ENCODE data around the gene HPS4.
"Not testable (repeated sequence)": the region's sequence is repeated elsewhere in the genome, so short reads cannot be mapped to it uniquely, and the experiment has no call there.

The HPS4 gene

GRCh38 chr22:26443901-26444690 is 39.5 kb downstream of the HPS4 start:
- Histone ChIP-seq H3K4me2 (ENCODE audit: low read length) (no peak overlapping the region), H2BK120ac (ENCODE audit: low read depth, low read length) (no peak overlapping the region), H2BK5ac (ENCODE audit: low read length) (no peak overlapping the region), H4K5ac (ENCODE audit: low read length) (no peak overlapping the region), H3K27me3 (ENCODE audit: insufficient read depth, low read length, poor library complexity) (no peaks in the 10 kb centered on the region), H3K27ac (ENCODE audit: low read depth, low read length) (no peak overlapping the region), H2BK15ac (replicated peaks; ENCODE audit: low read depth) (no peak overlapping the region), H3K23ac (ENCODE audit: low read length) (no peak overlapping the region), H2AK5ac (ENCODE audit: low read length) (no peak overlapping the region), H3K9ac (ENCODE audit: low read length) (no peak overlapping the region), H3K79me1 (ENCODE audit: low read length) (no peaks in the 10 kb centered on the region), H3K18ac (ENCODE audit: low read length) (no peak overlapping the region), H3K4me1 (ENCODE audit: control insufficient read depth, low read depth, low read length) (no peaks in the 10 kb centered on the region), H3K36me3 (ENCODE audit: control insufficient read depth, insufficient read depth, low read length) (no peaks in the 10 kb centered on the region), H4K8ac (ENCODE audit: low read depth, low read length) (no peak overlapping the region), H3K56ac (ENCODE audit: low read length) (no peak overlapping the region), H3K79me2 (ENCODE audit: control insufficient read depth, insufficient read depth, low read length) (no peaks in the 10 kb centered on the region), H3K4me3 (ENCODE audit: low read length) (no peak overlapping the region), H3K4ac (ENCODE audit: low read depth, low read length) (no peak overlapping the region)
- no CpG with 5 or more reads among the region's 16 CpGs for WGBS (ENCODE audit: extremely low coverage, insufficient coverage, low lambda C conversion rate)
- no peak for DNase-seq

- Histone ChIP-seq H4K5ac (ENCODE audit: low read length) (no peak overlapping the region), H3K4ac (ENCODE audit: low read depth, low read length) (no peak overlapping the region), H3K18ac (ENCODE audit: low read length) (no peak overlapping the region), H3K4me3 (ENCODE audit: low read length) (no peak overlapping the region), H2BK120ac (ENCODE audit: low read depth, low read length) (no peak overlapping the region), H2BK15ac (replicated peaks; ENCODE audit: low read depth) (no peak overlapping the region), H2BK5ac (ENCODE audit: low read length) (no peak overlapping the region), H3K27me3 (ENCODE audit: insufficient read depth, low read length, poor library complexity) (no peaks in the 10 kb centered on the region), H3K27ac (ENCODE audit: low read depth, low read length) (no peak overlapping the region), H4K8ac (ENCODE audit: low read depth, low read length) (no peak overlapping the region), H3K9ac (ENCODE audit: low read length) (no peak overlapping the region), H3K36me3 (ENCODE audit: control insufficient read depth, insufficient read depth, low read length) (no peaks in the 10 kb centered on the region), H2AK5ac (ENCODE audit: low read length) (no peak overlapping the region), H3K79me1 (ENCODE audit: low read length) (no peaks in the 10 kb centered on the region), H3K56ac (ENCODE audit: low read length) (no peak overlapping the region), H3K4me1 (ENCODE audit: control insufficient read depth, low read depth, low read length) (no peaks in the 10 kb centered on the region), H3K79me2 (ENCODE audit: control insufficient read depth, insufficient read depth, low read length) (no peaks in the 10 kb centered on the region), H3K23ac (ENCODE audit: low read length) (no peak overlapping the region), H3K4me2 (ENCODE audit: low read length) (no peak overlapping the region)
- no CpG with 5 or more reads among the region's 4 CpGs for WGBS (ENCODE audit: extremely low coverage, insufficient coverage, low lambda C conversion rate)
- DNase-seq, result peak; percentile 37
Observed at GRCh38 chr22:26442086-26442756, 41.4 kb downstream of the HPS4 start.

GRCh38 chr22:26439559-26439958 is 44.0 kb downstream of the HPS4 start:
- no peak overlapping the region for H3K18ac ChIP-seq (ENCODE audit: low read length)
- no peak overlapping the region for H3K9ac ChIP-seq (ENCODE audit: low read length)
- H2BK5ac ChIP-seq (ENCODE audit: low read length), result no peak overlapping the region
- H3K79me1 ChIP-seq (ENCODE audit: low read length), result no peaks in the 10 kb centered on the region
- no peaks in the 10 kb centered on the region for H3K79me2 ChIP-seq (ENCODE audit: control insufficient read depth, insufficient read depth, low read length)
- H3K36me3 ChIP-seq (ENCODE audit: control insufficient read depth, insufficient read depth, low read length), result no peaks in the 10 kb centered on the region
- no peaks in the 10 kb centered on the region for H3K4me1 ChIP-seq (ENCODE audit: control insufficient read depth, low read depth, low read length)
- no peak overlapping the region for H3K4ac ChIP-seq (ENCODE audit: low read depth, low read length)
- no peak for DNase-seq
- H2AK5ac ChIP-seq (ENCODE audit: low read length), result no peak overlapping the region
- H3K23ac ChIP-seq (ENCODE audit: low read length), result no peak overlapping the region
- H3K4me3 ChIP-seq (ENCODE audit: low read length), result no peak overlapping the region
- H4K8ac ChIP-seq (ENCODE audit: low read depth, low read length), result no peak overlapping the region
- H3K27ac ChIP-seq (ENCODE audit: low read depth, low read length), result no peak overlapping the region
- no peak overlapping the region for H3K4me2 ChIP-seq (ENCODE audit: low read length)
- no peak overlapping the region for H3K56ac ChIP-seq (ENCODE audit: low read length)
- H3K27me3 ChIP-seq (ENCODE audit: insufficient read depth, low read length, poor library complexity), result no peaks in the 10 kb centered on the region
- H2BK120ac ChIP-seq (ENCODE audit: low read depth, low read length), result no peak overlapping the region
- no CpG with 5 or more reads among the region's 3 CpGs for WGBS (ENCODE audit: extremely low coverage, insufficient coverage, low lambda C conversion rate)
- no peak overlapping the region for H4K5ac ChIP-seq (ENCODE audit: low read length)
- H2BK15ac ChIP-seq (replicated peaks; ENCODE audit: low read depth), result no peak overlapping the region

- not testable (repeated sequence) for H3K79me1 ChIP-seq (ENCODE audit: low read length); H3K27me3 ChIP-seq (ENCODE audit: insufficient read depth, low read length, poor library complexity); H3K79me2 ChIP-seq (ENCODE audit: control insufficient read depth, insufficient read depth, low read length); H2BK5ac ChIP-seq (ENCODE audit: low read length); H3K4me1 ChIP-seq (ENCODE audit: control insufficient read depth, low read depth, low read length); H3K18ac ChIP-seq (ENCODE audit: low read length); H2BK120ac ChIP-seq (ENCODE audit: low read depth, low read length); DNase-seq; H3K27ac ChIP-seq (ENCODE audit: low read depth, low read length); H2AK5ac ChIP-seq (ENCODE audit: low read length); H4K5ac ChIP-seq (ENCODE audit: low read length); H3K36me3 ChIP-seq (ENCODE audit: control insufficient read depth, insufficient read depth, low read length); H3K23ac ChIP-seq (ENCODE audit: low read length); H3K4me3 ChIP-seq (ENCODE audit: low read length); H4K8ac ChIP-seq (ENCODE audit: low read depth, low read length); H3K4ac ChIP-seq (ENCODE audit: low read depth, low read length); H2BK15ac ChIP-seq (replicated peaks; ENCODE audit: low read depth); H3K56ac ChIP-seq (ENCODE audit: low read length); H3K4me2 ChIP-seq (ENCODE audit: low read length); H3K9ac ChIP-seq (ENCODE audit: low read length)
- WGBS (ENCODE audit: extremely low coverage, insufficient coverage, low lambda C conversion rate), result no CpG with 5 or more reads among the region's 3 CpGs
Observed at GRCh38 chr22:26438776-26439175, 44.8 kb downstream of the HPS4 start.

GRCh38 chr22:26437694-26438392 is 45.7 kb downstream of the HPS4 start:
- no peak overlapping the region for H3K56ac ChIP-seq (ENCODE audit: low read length)
- H2BK5ac ChIP-seq (ENCODE audit: low read length), result no peak overlapping the region
- WGBS (ENCODE audit: extremely low coverage, insufficient coverage, low lambda C conversion rate), result no CpG with 5 or more reads among the region's 14 CpGs
- no peaks in the 10 kb centered on the region for H3K4me1 ChIP-seq (ENCODE audit: control insufficient read depth, low read depth, low read length)
- no peaks in the 10 kb centered on the region for H3K79me1 ChIP-seq (ENCODE audit: low read length)
- no peak overlapping the region for H2BK15ac ChIP-seq (replicated peaks; ENCODE audit: low read depth)
- no peaks in the 10 kb centered on the region for H3K27me3 ChIP-seq (ENCODE audit: insufficient read depth, low read length, poor library complexity)
- no peak overlapping the region for H4K5ac ChIP-seq (ENCODE audit: low read length)
- no peak overlapping the region for H3K4me2 ChIP-seq (ENCODE audit: low read length)
- DNase-seq, result no peak
- H3K23ac ChIP-seq (ENCODE audit: low read length), result no peak overlapping the region
- H3K9ac ChIP-seq (ENCODE audit: low read length), result no peak overlapping the region
- H3K27ac ChIP-seq (ENCODE audit: low read depth, low read length), result no peak overlapping the region
- no peak overlapping the region for H3K4me3 ChIP-seq (ENCODE audit: low read length)
- no peak overlapping the region for H3K18ac ChIP-seq (ENCODE audit: low read length)
- H2BK120ac ChIP-seq (ENCODE audit: low read depth, low read length), result no peak overlapping the region
- H2AK5ac ChIP-seq (ENCODE audit: low read length), result no peak overlapping the region
- H3K4ac ChIP-seq (ENCODE audit: low read depth, low read length), result no peak overlapping the region
- no peaks in the 10 kb centered on the region for H3K79me2 ChIP-seq (ENCODE audit: control insufficient read depth, insufficient read depth, low read length)
- H4K8ac ChIP-seq (ENCODE audit: low read depth, low read length), result no peak overlapping the region
- H3K36me3 ChIP-seq (ENCODE audit: control insufficient read depth, insufficient read depth, low read length), result no peaks in the 10 kb centered on the region
